IMR-90 (cell line): ENCODE results near the gene CAMTA1. TPM values are rescaled to one million over a fixed set of nuclear protein-coding genes. Genes with fewer than 3 reads are reported as not detected.

Source experiments
- ELK1 ChIP-seq: fragments of 150-350 bp; IDR thresholded peaks from 2 replicates; pipeline ENCODE4 v1.6.1; 2016; ENCODE audit warnings: low read depth, mild to moderate bottlenecking, low read length, moderate library complexity, borderline replicate concordance
- polyA plus RNA-seq, 3 experiments: library from polyadenylated mRNA; depleted of rRNA; stranded (reverse); fragments of >200 nt; gene quantifications; 2 replicates each; pipeline ENCODE4 v1.2.3, GENCODE V29; 2012; ENCODE audit warnings: low replicate concordance in 1 of 3
- total RNA-seq: library from RNA; depleted of rRNA; stranded (reverse); fragments of >200 nt; gene quantifications from 2 replicates; pipeline ENCODE4 v1.2.3, GENCODE V29; 2012

Gene CAMTA1
- total and polyA plus RNA-seq, 2 of the 4 experiments (the other 2 are of a cell fraction), result 35.5 to 74.3 TPM

- no peak for TF ChIP-seq ELK1
Observed at GRCh38 chr1:7703321-7704213, 918.3 kb downstream of the CAMTA1 start (continued).
